Activated naive CD8-positive, alpha-beta T cell treated with anti-CD3 and anti-CD28 coated beads, Interleukin-2, amount 10 ng/mL, durations not matched to agents 7 days and 5 days (primary cell): Measurements from ENCODE around the gene DRAM1. TPM values are rescaled to one million over a fixed set of nuclear protein-coding genes. Genes with fewer than 3 reads are reported as not detected.
"Not testable (repeated sequence)": the region's sequence is repeated elsewhere in the genome, so short reads cannot be mapped to it uniquely, and the experiment has no call there.

ENCODE experiments used
- ATAC-seq: fragments of 150-1000 bp; cut with Tn5 transposase; one replicate; pipeline ENCODE4 v1.10.0; 2021; ENCODE audit warnings: low read depth, moderate library complexity
- POLR2A ChIA-PET: fragments of 350-600 bp; sonication (Branson Sonifier 250); formaldehyde crosslinking; loops from one replicate; lab custom pipeline; 2021; ENCODE audit warnings: antibody characterized with exemption; lab: Charles Lee
- DNase-seq: peaks from one replicate; pipeline ENCODE4 v3.0.0; 2021
- H3K27ac Mint-ChIP-seq: one replicate; pipeline ENCODE4 v1.8.0; 2022; ENCODE audit warnings: mild to moderate bottlenecking, mixed read lengths
- H3K27me3 Mint-ChIP-seq: one replicate; pipeline ENCODE4 v1.8.0; 2022; ENCODE audit warnings: mild to moderate bottlenecking, moderate library complexity, mixed read lengths
- H3K36me3 Mint-ChIP-seq: one replicate; pipeline ENCODE4 v1.8.0; 2021; ENCODE audit warnings: mild to moderate bottlenecking, mixed read lengths
- H3K4me1 Mint-ChIP-seq: one replicate; pipeline ENCODE4 v1.8.0; 2021; ENCODE audit warnings: mixed read lengths
- H3K4me3 Mint-ChIP-seq: one replicate; pipeline ENCODE4 v1.8.0; 2022; ENCODE audit warnings: mild to moderate bottlenecking, moderate library complexity, mixed read lengths
- H3K9me3 Mint-ChIP-seq: one replicate; pipeline ENCODE4 v1.8.0; 2021; ENCODE audit warnings: mixed read lengths
- total RNA-seq, 2 experiments: library from RNA; stranded (reverse); gene quantifications; one replicate each; pipeline ENCODE4 v1.2.3, GENCODE V29; 2021

The DRAM1 gene
- total RNA-seq, 2 experiments from 2014 or later = 2.3 to 4.1 TPM

DNA sequence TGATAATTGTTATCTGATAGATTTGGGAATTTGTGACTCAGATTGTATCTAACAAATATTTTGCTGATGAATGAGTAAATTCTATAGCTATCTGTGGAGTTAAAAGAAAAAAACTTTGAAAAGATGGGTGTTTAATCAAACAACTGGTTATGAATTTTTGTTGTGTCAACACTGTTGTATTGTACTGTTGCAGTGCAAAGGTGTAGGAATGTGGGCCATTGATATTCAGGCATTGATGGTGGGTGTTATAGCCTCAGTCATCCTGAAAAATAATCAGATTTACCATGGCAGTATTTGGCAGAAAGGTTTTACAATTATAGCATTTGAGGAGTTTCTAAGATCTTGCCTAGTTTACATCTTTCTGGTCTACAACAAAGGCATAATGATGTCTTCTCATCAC, 15.4 kb downstream of the DRAM1 start:
- ATAC-seq = no peak
- DNase-seq = no peak
- Mint-ChIP-seq H3K9me3 (no peaks in the 10 kb centered on the region), H3K27me3 (no peaks in the 10 kb centered on the region), H3K4me3 (no peak overlapping the region), H3K4me1 (peaks cover 4% of the 10 kb centered on the region), H3K36me3 (peaks cover 1% of the 10 kb centered on the region), H3K27ac (no peak overlapping the region)
- POLR2A ChIA-PET = no interaction called here

GRCh38 chr12:101901777-101902176, 24.4 kb downstream of the DRAM1 start:
- no peak for DNase-seq
- ATAC-seq = no peak
- H3K27me3 Mint-ChIP-seq = no peaks in the 10 kb centered on the region
- POLR2A ChIA-PET = no interaction called here
- H3K4me3 Mint-ChIP-seq = no peak overlapping the region
- peaks cover 5% of the 10 kb centered on the region for H3K4me1 Mint-ChIP-seq
- no peaks in the 10 kb centered on the region for H3K9me3 Mint-ChIP-seq
- no peak overlapping the region for H3K27ac Mint-ChIP-seq
- H3K36me3 Mint-ChIP-seq = peaks cover 2% of the 10 kb centered on the region

DNA sequence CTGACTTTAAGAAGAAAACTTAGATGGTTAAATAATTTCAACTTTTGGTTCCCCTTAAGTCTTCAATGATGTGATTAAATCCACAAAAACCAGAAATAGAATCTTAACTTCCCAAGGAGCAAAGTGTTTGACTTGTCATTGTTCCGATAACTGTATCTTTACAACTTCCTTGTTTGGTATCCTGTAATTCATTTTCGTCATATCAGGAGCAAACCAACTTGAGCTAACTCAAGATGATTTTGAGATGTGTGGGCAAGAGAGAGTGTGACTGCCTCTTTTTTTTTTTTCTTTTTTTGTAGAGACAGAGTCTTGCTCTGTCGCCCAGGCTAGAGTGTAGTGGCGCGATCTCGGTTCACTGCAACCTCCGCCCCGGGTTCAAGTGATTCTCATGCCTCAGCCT, 25.3 kb downstream of the DRAM1 start:
- Mint-ChIP-seq H3K27ac (no peak overlapping the region), H3K27me3 (no peaks in the 10 kb centered on the region), H3K9me3 (no peaks in the 10 kb centered on the region), H3K4me1 (peaks cover 5% of the 10 kb centered on the region), H3K4me3 (no peak overlapping the region), H3K36me3 (peaks cover 2% of the 10 kb centered on the region)
- ATAC-seq (no peak), DNase-seq (no peak)
- POLR2A ChIA-PET = no interaction called here

GRCh38 chr12:101906226-101906625, 28.8 kb downstream of the DRAM1 start:
- H3K4me1 Mint-ChIP-seq = peaks cover 5% of the 10 kb centered on the region
- H3K27ac Mint-ChIP-seq = no peak overlapping the region
- H3K4me3 Mint-ChIP-seq = no peak overlapping the region
- ATAC-seq (no peak), DNase-seq (no peak)
- POLR2A ChIA-PET = no interaction called here
- no peaks in the 10 kb centered on the region for H3K9me3 Mint-ChIP-seq
- no peaks in the 10 kb centered on the region for H3K27me3 Mint-ChIP-seq
- H3K36me3 Mint-ChIP-seq = peaks cover 2% of the 10 kb centered on the region

- DNase-seq (no peak), ATAC-seq (no peak)
- Mint-ChIP-seq H3K9me3 (no peaks in the 10 kb centered on the region), H3K36me3 (no peaks in the 10 kb centered on the region), H3K4me3 (no peak overlapping the region), H3K27me3 (no peaks in the 10 kb centered on the region), H3K4me1 (no peaks in the 10 kb centered on the region), H3K27ac (no peak overlapping the region)
- POLR2A ChIA-PET = no interaction called here
Observed at GRCh38 chr12:101908395-101908794, 31.0 kb downstream of the DRAM1 start.

- no peak overlapping the region for H3K4me3 Mint-ChIP-seq
- ATAC-seq = no peak
- no peaks in the 10 kb centered on the region for H3K9me3 Mint-ChIP-seq
- no peaks in the 10 kb centered on the region for H3K27me3 Mint-ChIP-seq
- H3K36me3 Mint-ChIP-seq = no peaks in the 10 kb centered on the region
- H3K4me1 Mint-ChIP-seq = no peaks in the 10 kb centered on the region
- H3K27ac Mint-ChIP-seq = no peak overlapping the region
- no peak for DNase-seq
- POLR2A ChIA-PET = no interaction called here
Observed at GRCh38 chr12:101909646-101910045, 32.3 kb downstream of the DRAM1 start.

- Mint-ChIP-seq H3K4me1 (peaks cover 4% of the 10 kb centered on the region), H3K27ac (no peak overlapping the region), H3K4me3 (no peak overlapping the region), H3K27me3 (no peaks in the 10 kb centered on the region), H3K9me3 (no peaks in the 10 kb centered on the region), H3K36me3 (no peaks in the 10 kb centered on the region)
- ATAC-seq (no peak), DNase-seq (no peak)
- POLR2A ChIA-PET = no interaction called here
Observed at GRCh38 chr12:101915841-101916240, 38.5 kb downstream of the DRAM1 start.

DNA sequence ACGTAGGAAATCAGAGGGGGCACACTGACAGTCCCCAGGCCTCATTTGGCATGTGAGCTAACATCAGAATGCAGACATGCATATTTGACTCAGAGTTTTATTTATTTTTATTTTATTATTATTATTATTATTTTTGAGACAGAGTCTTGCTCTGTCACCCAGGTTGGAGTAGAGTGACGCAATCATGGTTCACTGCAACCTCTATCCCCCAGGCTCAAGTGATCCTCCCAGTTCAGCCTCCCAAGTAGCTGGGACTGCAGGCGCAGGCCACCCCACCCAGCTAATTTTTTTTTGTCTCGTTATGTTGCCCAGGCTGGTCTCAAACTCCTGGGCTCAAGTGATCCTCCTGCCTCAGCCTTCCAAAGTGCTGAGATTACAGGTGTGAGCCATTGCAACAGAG, 41.4 kb downstream of the DRAM1 start:
- DNase-seq, ATAC-seq, H3K27ac Mint-ChIP-seq, H3K36me3 Mint-ChIP-seq, H3K9me3 Mint-ChIP-seq, H3K4me1 Mint-ChIP-seq, H3K4me3 Mint-ChIP-seq, H3K27me3 Mint-ChIP-seq, POLR2A ChIA-PET: not testable (repeated sequence)

- Mint-ChIP-seq H3K4me3 (no peak overlapping the region), H3K4me1 (peaks cover 4% of the 10 kb centered on the region), H3K27ac (no peak overlapping the region), H3K36me3 (no peaks in the 10 kb centered on the region), H3K9me3 (no peaks in the 10 kb centered on the region), H3K27me3 (no peaks in the 10 kb centered on the region)
- POLR2A ChIA-PET = no interaction called here
- no peak for ATAC-seq
- no peak for DNase-seq
Observed at GRCh38 chr12:101919447-101919846, 42.1 kb downstream of the DRAM1 start.

DNA sequence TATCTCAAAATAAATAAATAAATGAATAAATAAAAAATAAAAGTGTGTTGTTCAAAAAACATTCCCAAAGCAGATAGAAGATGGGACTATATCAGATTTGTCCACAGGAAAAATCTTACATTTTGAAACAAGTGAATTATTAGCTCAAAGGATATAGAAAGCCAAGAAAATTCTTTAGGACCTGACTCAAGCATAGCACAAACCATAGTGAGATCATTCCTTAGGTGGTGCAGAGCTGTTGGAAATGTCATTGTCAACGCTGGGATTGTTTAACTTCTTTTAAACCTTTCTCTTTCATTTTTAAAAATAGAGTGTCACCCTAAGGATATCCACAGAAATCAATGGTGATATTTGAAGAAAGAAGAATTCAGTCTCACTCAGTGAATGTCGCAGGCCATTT, 43.5 kb downstream of the DRAM1 start:
- H3K36me3 Mint-ChIP-seq = no peaks in the 10 kb centered on the region
- POLR2A ChIA-PET = no interaction called here
- ATAC-seq (no peak), DNase-seq (no peak)
- no peak overlapping the region for H3K4me3 Mint-ChIP-seq
- peaks cover 4% of the 10 kb centered on the region for H3K4me1 Mint-ChIP-seq
- H3K27ac Mint-ChIP-seq = no peak overlapping the region
- no peaks in the 10 kb centered on the region for H3K9me3 Mint-ChIP-seq
- H3K27me3 Mint-ChIP-seq = no peaks in the 10 kb centered on the region

- H3K9me3 Mint-ChIP-seq = no peaks in the 10 kb centered on the region
- H3K36me3 Mint-ChIP-seq = no peaks in the 10 kb centered on the region
- no peak overlapping the region for H3K27ac Mint-ChIP-seq
- POLR2A ChIA-PET = no interaction called here
- H3K4me1 Mint-ChIP-seq = no peaks in the 10 kb centered on the region
- peaks cover 2% of the 10 kb centered on the region for H3K27me3 Mint-ChIP-seq
- DNase-seq (no peak), ATAC-seq (no peak)
- no peak overlapping the region for H3K4me3 Mint-ChIP-seq
Observed at GRCh38 chr12:101923045-101923718, 45.8 kb downstream of the DRAM1 start.

DNA sequence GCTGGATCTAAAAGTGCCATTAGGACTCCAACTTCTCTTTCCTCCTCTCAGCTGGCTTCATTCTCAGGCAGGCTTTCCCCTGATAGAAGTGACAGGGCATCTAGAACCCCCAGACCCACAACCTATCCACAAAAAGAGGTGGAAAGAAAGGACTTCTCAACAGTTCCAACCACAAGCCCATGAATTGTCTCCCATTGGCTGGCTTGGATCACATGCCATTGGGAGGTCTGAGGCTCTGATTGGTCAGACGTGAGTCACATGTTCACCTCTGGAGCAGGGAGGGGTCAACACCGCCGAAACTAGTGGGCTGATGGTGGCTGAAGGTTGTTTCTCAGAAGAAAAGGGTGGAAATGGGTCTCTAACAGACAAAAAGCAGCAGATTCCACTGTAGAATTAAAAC, 47.2 kb downstream of the DRAM1 start:
- Mint-ChIP-seq H3K27me3 (peaks cover 7% of the 10 kb centered on the region), H3K9me3 (no peaks in the 10 kb centered on the region), H3K36me3 (no peaks in the 10 kb centered on the region), H3K4me1 (no peaks in the 10 kb centered on the region), H3K4me3 (no peak overlapping the region), H3K27ac (no peak overlapping the region)
- DNase-seq (no peak), ATAC-seq (no peak)
- POLR2A ChIA-PET = no interaction called here

DNA sequence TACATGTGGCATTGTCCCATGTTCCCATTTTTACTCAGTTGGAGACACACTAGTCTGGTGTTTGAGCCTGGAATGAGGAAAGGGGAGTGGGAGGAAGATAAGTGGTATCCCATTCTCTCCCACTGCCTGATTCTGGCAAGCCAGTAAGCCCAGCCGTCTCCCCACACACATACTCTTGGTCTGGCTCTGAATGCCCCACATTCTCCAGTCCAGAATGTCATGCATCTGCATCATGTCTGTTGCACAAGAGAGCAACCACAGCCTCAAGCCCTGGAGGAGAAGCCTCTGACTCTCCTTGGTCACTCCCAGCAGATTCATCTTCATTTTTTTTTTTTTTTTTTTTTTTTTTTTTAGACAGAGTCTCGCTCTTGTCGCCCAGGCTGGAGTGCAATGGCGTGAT, 48.0 kb downstream of the DRAM1 start:
- Mint-ChIP-seq H3K9me3 (no peaks in the 10 kb centered on the region), H3K27me3 (peaks cover 7% of the 10 kb centered on the region), H3K4me1 (no peaks in the 10 kb centered on the region), H3K36me3 (no peaks in the 10 kb centered on the region), H3K27ac (no peak overlapping the region), H3K4me3 (no peak overlapping the region)
- DNase-seq (no peak), ATAC-seq (no peak)
- POLR2A ChIA-PET = no interaction called here

DNA sequence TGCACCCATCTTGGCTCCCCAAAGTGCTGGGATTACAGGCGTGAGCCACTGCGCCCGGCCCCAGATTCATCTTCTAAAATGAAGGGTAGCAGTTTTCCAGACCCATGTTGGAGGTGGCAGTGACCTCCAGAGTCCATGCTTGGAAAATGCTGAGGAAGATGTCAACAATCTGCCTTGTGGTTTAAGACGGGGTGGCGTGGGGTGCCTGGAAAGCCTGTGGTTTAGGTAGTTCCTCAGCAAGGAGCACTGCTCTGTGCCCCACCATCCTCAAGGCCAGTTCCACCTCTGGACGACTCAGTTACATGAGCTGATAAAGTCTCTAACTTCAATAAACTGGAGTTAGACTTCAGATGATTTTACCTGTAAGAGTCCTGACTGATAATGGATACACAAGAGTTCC, 48.6 kb downstream of the DRAM1 start:
- Mint-ChIP-seq H3K4me1 (no peaks in the 10 kb centered on the region), H3K27me3 (peaks cover 7% of the 10 kb centered on the region), H3K9me3 (no peaks in the 10 kb centered on the region), H3K36me3 (no peaks in the 10 kb centered on the region), H3K27ac (no peak overlapping the region), H3K4me3 (no peak overlapping the region)
- POLR2A ChIA-PET = no interaction called here
- ATAC-seq (no peak), DNase-seq (no peak)

GRCh38 chr12:101927036-101927435, 49.7 kb downstream of the DRAM1 start:
- ATAC-seq (no peak), DNase-seq (no peak)
- H3K9me3 Mint-ChIP-seq = no peaks in the 10 kb centered on the region
- no peak overlapping the region for H3K4me3 Mint-ChIP-seq
- POLR2A ChIA-PET = no interaction called here
- H3K27me3 Mint-ChIP-seq = peaks cover 7% of the 10 kb centered on the region
- H3K36me3 Mint-ChIP-seq = no peaks in the 10 kb centered on the region
- peaks cover 4% of the 10 kb centered on the region for H3K4me1 Mint-ChIP-seq
- no peak overlapping the region for H3K27ac Mint-ChIP-seq
